Endodermal cell (in vitro differentiated cells): ENCODE results near the gene CAPS2. TPM values are rescaled to one million over a fixed set of nuclear protein-coding genes. Genes with fewer than 3 reads are reported as not detected.

ENCODE experiments used
- DNase-seq: peaks from one replicate; pipeline ENCODE4 v3.0.0-alpha.2; 2017
- H3K27ac ChIP-seq: 2 replicates; pipeline ENCODE4 v1.5.1; 2013; ENCODE audit warnings: mild to moderate bottlenecking, low read depth, low read length, moderate library complexity
- H3K27me3 ChIP-seq: 2 replicates; pipeline ENCODE4 v1.6.1; 2013; ENCODE audit warnings: mild to moderate bottlenecking, low read length, moderate library complexity; ENCODE audit not compliant: insufficient read depth, control insufficient read depth, poor library complexity, severe bottlenecking
- H3K36me3 ChIP-seq: 2 replicates; pipeline ENCODE4 v1.7.0; 2013; ENCODE audit warnings: mild to moderate bottlenecking, low read length, moderate library complexity; ENCODE audit not compliant: control insufficient read depth, insufficient read depth
- H3K4me1 ChIP-seq: one replicate; pipeline ENCODE4 v1.7.0; 2013; ENCODE audit warnings: low read length; ENCODE audit not compliant: control insufficient read depth, insufficient read depth
- H3K4me3 ChIP-seq: 2 replicates; pipeline ENCODE4 v1.5.1; 2013; ENCODE audit warnings: mild to moderate bottlenecking, low read length, moderate library complexity
- H3K9ac ChIP-seq: 2 replicates; pipeline ENCODE4 v1.6.1; 2013; ENCODE audit warnings: mild to moderate bottlenecking, low read length, moderate library complexity; ENCODE audit not compliant: poor library complexity, severe bottlenecking; ENCODE audit errors: extremely low read depth
- H3K9me3 ChIP-seq: 2 replicates; pipeline ENCODE4 v1.6.1; 2013; ENCODE audit warnings: mild to moderate bottlenecking, low read length, moderate library complexity; ENCODE audit not compliant: control insufficient read depth
- H3K27ac Mint-ChIP-seq: 2 replicates; pipeline ENCODE4 v1.8.0; 2020; ENCODE audit warnings: mixed read lengths
- H3K27me3 Mint-ChIP-seq: 2 replicates; pipeline ENCODE4 v1.8.0; 2021; ENCODE audit warnings: mild to moderate bottlenecking, mixed read lengths; ENCODE audit not compliant: insufficient read depth
- H3K36me3 Mint-ChIP-seq: 2 replicates; pipeline ENCODE4 v1.8.0; 2020; ENCODE audit warnings: low read depth, mixed read lengths
- H3K4me1 Mint-ChIP-seq: 2 replicates; pipeline ENCODE4 v1.8.0; 2020; ENCODE audit warnings: mixed read lengths
- H3K4me3 Mint-ChIP-seq: 2 replicates; pipeline ENCODE4 v1.8.0; 2020; ENCODE audit warnings: mild to moderate bottlenecking, moderate library complexity, mixed read lengths
- H3K9me3 Mint-ChIP-seq: 2 replicates; pipeline ENCODE4 v1.8.0; 2020; ENCODE audit warnings: mild to moderate bottlenecking, mixed read lengths
- WGBS, 2 experiments: methylation state at CpG; one replicate each; pipeline versions ENCODE4 v1.1.5 to v1.1.7; 2013; ENCODE audit warnings: missing lambda C conversion rate in 2 of 2, mixed read lengths in 1 of 2; ENCODE audit not compliant: insufficient coverage in 1 of 2, insufficient read length in 1 of 2; 5-methylcytosine and 5-hydroxymethylcytosine counted together
- total RNA-seq, 2 donors: library from RNA; stranded (reverse); fragmentation: NEBNext Ultra II Directional in 1 of 2; extraction: Animal tissue kit (Norgen Biotek cat#: 25700) in 1 of 2; gene quantifications; 2 replicates in 1 of 2; 3 replicates in 1 of 2; pipeline ENCODE4 v1.2.1, GENCODE V29; 2021
- TF ChIP-seq, protein P1 (sequence below): fragments of 200-600 bp; sonication (generic); conservative IDR thresholded peaks from 2 replicates; pipeline ENCODE4 v1.5.0; 2021; ENCODE audit warnings: antibody characterized with exemption, mild to moderate bottlenecking

Gene CAPS2
- total RNA-seq, 2 donors from 2014 or later = 3.9 to 5.5 TPM

DNA sequence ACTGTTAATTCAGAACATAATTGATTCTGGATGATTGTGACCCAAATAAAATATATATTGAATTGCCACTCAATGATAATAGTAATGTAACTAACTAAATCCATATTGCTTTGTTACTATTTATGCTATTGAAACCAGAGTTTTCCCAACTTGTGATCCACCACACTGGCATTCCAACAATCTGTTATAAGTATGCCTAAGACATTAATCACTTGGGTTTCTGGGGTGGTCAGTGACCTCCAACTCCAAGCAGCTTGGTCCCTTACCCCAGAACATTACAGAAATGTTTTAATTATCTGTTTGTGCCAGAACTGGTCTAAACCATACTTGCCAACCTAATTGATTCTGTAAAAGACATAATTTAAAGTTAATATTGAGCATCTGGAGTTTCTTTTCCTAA, 14.6 kb downstream of the CAPS2 start:
- Histone ChIP-seq H3K9me3 (no peaks in the 10 kb centered on the region), H3K27me3 (peaks cover 14% of the 10 kb centered on the region), H3K4me1 (no peaks in the 10 kb centered on the region), H3K27ac (no peak overlapping the region), H3K4me3 (no peak overlapping the region), H3K9ac (no peak overlapping the region), H3K36me3 (no peaks in the 10 kb centered on the region)
- H3K4me3 Mint-ChIP-seq = no peak overlapping the region
- H3K9me3 Mint-ChIP-seq = no peaks in the 10 kb centered on the region
- peaks cover 22% of the 10 kb centered on the region for H3K4me1 Mint-ChIP-seq
- TF ChIP-seq, protein P1, sequence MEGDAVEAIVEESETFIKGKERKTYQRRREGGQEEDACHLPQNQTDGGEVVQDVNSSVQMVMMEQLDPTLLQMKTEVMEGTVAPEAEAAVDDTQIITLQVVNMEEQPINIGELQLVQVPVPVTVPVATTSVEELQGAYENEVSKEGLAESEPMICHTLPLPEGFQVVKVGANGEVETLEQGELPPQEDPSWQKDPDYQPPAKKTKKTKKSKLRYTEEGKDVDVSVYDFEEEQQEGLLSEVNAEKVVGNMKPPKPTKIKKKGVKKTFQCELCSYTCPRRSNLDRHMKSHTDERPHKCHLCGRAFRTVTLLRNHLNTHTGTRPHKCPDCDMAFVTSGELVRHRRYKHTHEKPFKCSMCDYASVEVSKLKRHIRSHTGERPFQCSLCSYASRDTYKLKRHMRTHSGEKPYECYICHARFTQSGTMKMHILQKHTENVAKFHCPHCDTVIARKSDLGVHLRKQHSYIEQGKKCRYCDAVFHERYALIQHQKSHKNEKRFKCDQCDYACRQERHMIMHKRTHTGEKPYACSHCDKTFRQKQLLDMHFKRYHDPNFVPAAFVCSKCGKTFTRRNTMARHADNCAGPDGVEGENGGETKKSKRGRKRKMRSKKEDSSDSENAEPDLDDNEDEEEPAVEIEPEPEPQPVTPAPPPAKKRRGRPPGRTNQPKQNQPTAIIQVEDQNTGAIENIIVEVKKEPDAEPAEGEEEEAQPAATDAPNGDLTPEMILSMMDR = no peak
- H3K36me3 Mint-ChIP-seq = no peaks in the 10 kb centered on the region
- no peak overlapping the region for H3K27ac Mint-ChIP-seq
- no peaks in the 10 kb centered on the region for H3K27me3 Mint-ChIP-seq
- no peak for DNase-seq

DNA sequence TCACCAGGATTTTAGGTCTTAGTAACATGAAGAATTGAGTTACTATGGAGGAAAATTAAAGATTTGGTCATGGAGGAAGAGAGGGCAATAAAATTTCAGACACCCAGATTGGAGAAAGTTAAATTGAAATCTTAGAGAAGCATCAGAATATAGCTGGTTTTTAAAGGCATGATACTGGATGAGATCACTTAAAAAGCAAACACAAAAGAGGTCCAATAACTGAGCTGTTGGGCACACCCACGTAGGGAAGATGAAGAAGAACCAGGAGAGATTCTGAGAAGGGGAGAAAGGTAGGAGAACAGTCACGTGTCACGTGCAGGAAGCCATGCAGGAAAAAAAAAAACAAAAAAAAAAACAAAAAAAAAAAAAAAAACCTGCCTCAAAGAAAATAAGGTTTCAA, 18.8 kb downstream of the CAPS2 start:
- H3K27me3 Mint-ChIP-seq = no peaks in the 10 kb centered on the region
- H3K27me3 ChIP-seq = peaks cover 12% of the 10 kb centered on the region
- 88 to 100% methylated on average over 1 of the region's 3 CpGs for WGBS, 2 experiments

DNA sequence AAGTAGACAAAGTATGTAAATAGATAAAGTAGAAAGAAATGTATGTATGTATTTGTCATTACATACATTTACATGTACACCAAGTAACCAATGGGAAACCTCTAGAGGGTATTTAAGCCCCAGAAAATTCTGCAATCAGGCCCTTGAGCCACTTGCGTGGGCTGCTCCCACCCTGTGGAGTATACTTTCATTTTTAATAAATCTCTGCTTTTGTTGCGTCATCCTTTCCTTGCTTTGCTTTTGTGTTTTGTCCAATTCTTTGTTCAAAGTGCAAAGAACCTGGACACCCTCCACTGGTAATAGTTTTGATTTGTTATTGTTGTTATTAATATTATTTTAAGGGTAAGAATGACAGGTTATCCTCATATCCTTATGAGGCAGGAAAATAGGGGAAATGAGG, 21.8 kb downstream of the CAPS2 start:
- Mint-ChIP-seq H3K27ac (no peak overlapping the region), H3K27me3 (no peaks in the 10 kb centered on the region), H3K4me3 (no peak overlapping the region), H3K4me1 (peaks cover 16% of the 10 kb centered on the region), H3K36me3 (no peaks in the 10 kb centered on the region), H3K9me3 (no peaks in the 10 kb centered on the region)
- no peak overlapping the region for H3K27ac ChIP-seq
- H3K36me3 ChIP-seq = no peaks in the 10 kb centered on the region
- H3K27me3 ChIP-seq = no peaks in the 10 kb centered on the region
- no peaks in the 10 kb centered on the region for H3K4me1 ChIP-seq
- H3K9ac ChIP-seq = no peak overlapping the region
- WGBS, 2 experiments = 94% methylated on average over 2 of the region's 2 CpGs; no CpG with 5 or more reads in 1 of the 2 experiments
- H3K4me3 ChIP-seq = no peak overlapping the region
- H3K9me3 ChIP-seq = peaks cover 4% of the 10 kb centered on the region
- TF ChIP-seq, protein P1 = no peak
- no peak for DNase-seq

More for the DNA sequence above, 18.8 kb downstream of the CAPS2 start:
- H3K9me3 ChIP-seq = no peaks in the 10 kb centered on the region
- no peak overlapping the region for H3K27ac ChIP-seq
- H3K4me3 ChIP-seq = no peak overlapping the region
- H3K4me1 ChIP-seq = no peaks in the 10 kb centered on the region
- no peaks in the 10 kb centered on the region for H3K36me3 ChIP-seq
- no peak for DNase-seq
- Mint-ChIP-seq H3K4me3 (no peak overlapping the region), H3K4me1 (peaks cover 19% of the 10 kb centered on the region), H3K36me3 (no peaks in the 10 kb centered on the region), H3K9me3 (no peaks in the 10 kb centered on the region), H3K27ac (no peak overlapping the region)
- H3K9ac ChIP-seq = no peak overlapping the region
- TF ChIP-seq, protein P1 = no peak
